Uterus (tissue), 2 donors: Measurements from ENCODE around the gene MFSD11.

Experiments used
- CTCF ChIP-seq, 4 experiments: fragments of 200-600 bp in 2 of 4; fragments of 450-650 bp in 2 of 4; sonication (generic) in 2 of 4; IDR thresholded peaks; one replicate each; pipeline ENCODE4 v1.5.1; 2016 to 2019; ENCODE audit warnings: antibody characterized with exemption in 4 of 4, mild to moderate bottlenecking in 2 of 4, moderate library complexity in 1 of 4
- POLR2A ChIP-seq, 2 donors: fragments of 450-650 bp; IDR thresholded peaks; one replicate each; pipeline ENCODE4 v1.6.1; 2016; ENCODE audit warnings: antibody characterized with exemption in 2 of 2, mild to moderate bottlenecking in 1 of 2, moderate library complexity in 1 of 2

GRCh38 chr17:76827736-76828135, 89.8 kb downstream of the MFSD11 start:
- TF ChIP-seq CTCF (IDR thresholded peaks at IDR 0.05) (no peak), POLR2A (IDR thresholded peaks at IDR 0.05) (no peak)
